Measurements from ENCODE around the gene CEACAM1. TPM values are rescaled to one million over a fixed set of nuclear protein-coding genes. Genes with fewer than 3 reads are reported as not detected.
"Not testable (repeated sequence)": the region's sequence is repeated elsewhere in the genome, so short reads cannot be mapped to it uniquely, and the experiment has no call there.

The CEACAM1 gene
- total RNA-seq, 1 donor from 2014 or later, result 0.46 TPM

DNA sequence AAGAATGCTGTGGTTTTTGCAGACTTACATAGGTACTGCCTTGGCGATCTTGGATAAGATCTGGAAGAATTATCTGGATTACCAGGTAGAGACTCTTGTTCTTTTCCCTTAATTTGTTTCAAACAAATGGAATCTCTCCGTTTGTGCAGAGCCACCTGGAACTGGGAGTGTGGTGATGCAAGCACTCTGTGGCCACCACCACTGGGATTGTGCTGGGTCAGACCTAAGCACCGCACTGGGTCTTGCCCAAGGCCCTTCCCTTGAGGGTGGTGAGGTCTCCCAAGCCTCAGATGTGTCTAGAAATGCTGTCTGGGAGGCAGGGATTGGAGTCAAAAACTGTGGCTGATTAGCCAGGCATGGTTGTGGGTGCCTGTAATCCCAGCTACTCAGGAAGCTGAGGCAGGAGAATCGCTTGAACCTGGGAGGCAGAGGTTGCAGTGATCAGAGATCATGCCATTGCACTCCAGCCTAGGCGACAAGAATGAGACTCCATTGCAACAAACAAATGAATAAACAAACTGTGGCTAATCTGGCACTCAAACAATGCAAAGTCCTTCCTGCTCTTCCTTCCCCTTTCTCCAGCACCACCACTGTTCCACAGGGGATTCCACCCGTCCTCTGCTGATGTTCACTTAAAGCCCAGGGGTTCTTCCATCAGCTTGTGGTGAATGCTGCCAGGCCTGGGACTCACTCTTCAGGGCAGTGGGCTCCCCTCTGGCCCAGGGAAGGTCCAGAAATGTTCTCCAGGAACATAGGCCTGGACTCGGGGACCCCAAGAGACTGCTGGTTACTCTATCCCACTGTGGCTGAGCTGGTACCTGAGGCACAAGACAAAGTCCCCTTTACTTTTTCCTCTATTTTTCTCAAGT lies 10.8 kb upstream of the CEACAM1 start:
- no peak for TF ChIP-seq CTCF (conservative IDR thresholded peaks at IDR 0.05; ENCODE audit: low read depth, low read length)
- no peak for DNase-seq (ENCODE audit: low read depth)
- no peak overlapping the region for H3K4me3 ChIP-seq (ENCODE audit: low read depth, low read length)

- H3K4me3 ChIP-seq (ENCODE audit: low read depth, low read length); DNase-seq (ENCODE audit: low read depth): not testable (repeated sequence)
These were observed 7.0 kb upstream of the CEACAM1 start for GRCh38 chr19:42535276-42535675.

- no peak for DNase-seq (ENCODE audit: low read depth)
- no peak overlapping the region for H3K4me3 ChIP-seq (ENCODE audit: low read depth, low read length)
- no peak for TF ChIP-seq CTCF (conservative IDR thresholded peaks at IDR 0.05; ENCODE audit: low read depth, low read length)
These were observed 6.1 kb upstream of the CEACAM1 start for GRCh38 chr19:42534391-42534790.

GRCh38 chr19:42532891-42533290 lies 4.6 kb upstream of the CEACAM1 start:
- DNase-seq (ENCODE audit: low read depth), result no peak
- no peak for TF ChIP-seq CTCF (conservative IDR thresholded peaks at IDR 0.05; ENCODE audit: low read depth, low read length)
- H3K4me3 ChIP-seq (ENCODE audit: low read depth, low read length), result no peak overlapping the region

DNA sequence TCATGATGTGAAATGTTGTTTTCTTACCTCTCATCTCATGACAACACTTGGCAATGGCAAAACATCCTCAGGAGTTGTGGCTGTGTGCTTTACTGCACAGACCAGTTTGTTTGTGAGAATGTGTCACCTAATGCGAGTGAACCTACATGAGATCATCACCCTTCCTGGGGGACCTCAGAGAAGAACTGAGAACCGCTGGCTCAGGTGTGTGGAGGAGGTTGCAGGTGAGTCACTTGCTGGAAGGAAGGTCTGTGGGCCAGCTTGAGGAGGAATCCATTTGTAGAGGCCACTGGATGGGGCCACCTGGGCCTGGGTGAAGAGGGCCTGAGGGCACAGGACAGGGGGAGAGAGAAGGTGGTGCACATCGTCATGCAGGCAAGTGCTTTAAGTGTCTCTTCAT lies 3.0 kb upstream of the CEACAM1 start:
- no peak for DNase-seq (ENCODE audit: low read depth)
- TF ChIP-seq CTCF (conservative IDR thresholded peaks at IDR 0.05; ENCODE audit: low read depth, low read length), result no peak
- no peak overlapping the region for H3K4me3 ChIP-seq (ENCODE audit: low read depth, low read length)

GRCh38 chr19:42529248-42529764 lies 1.0 kb upstream of the CEACAM1 start:
- TF ChIP-seq CTCF (conservative IDR thresholded peaks at IDR 0.05; ENCODE audit: low read depth, low read length), result peak; percentile 96
- DNase-seq (ENCODE audit: low read depth), result peak; percentile 2
- H3K4me3 ChIP-seq (ENCODE audit: low read depth, low read length), result peak overlapping the region; percentile 40

- DNase-seq (ENCODE audit: low read depth), result no peak
- TF ChIP-seq CTCF (conservative IDR thresholded peaks at IDR 0.05; ENCODE audit: low read depth, low read length), result no peak
- H3K4me3 ChIP-seq (ENCODE audit: low read depth, low read length), result no peak overlapping the region
These were observed 3.3 kb downstream of the CEACAM1 start for GRCh38 chr19:42524943-42525342.
